Superior temporal gyrus (tissue), 1 donor: ENCODE results near the gene MINDY4.

ENCODE experiments used
- DNase-seq: peaks from one replicate; pipeline ENCODE4 v3.0.0-alpha.2; 2016; ENCODE audit errors: extremely low spot score

Gene MINDY4

GRCh38 chr7:30772984-30773383 is 1.8 kb downstream of the MINDY4 start:
- no peak for DNase-seq

DNA sequence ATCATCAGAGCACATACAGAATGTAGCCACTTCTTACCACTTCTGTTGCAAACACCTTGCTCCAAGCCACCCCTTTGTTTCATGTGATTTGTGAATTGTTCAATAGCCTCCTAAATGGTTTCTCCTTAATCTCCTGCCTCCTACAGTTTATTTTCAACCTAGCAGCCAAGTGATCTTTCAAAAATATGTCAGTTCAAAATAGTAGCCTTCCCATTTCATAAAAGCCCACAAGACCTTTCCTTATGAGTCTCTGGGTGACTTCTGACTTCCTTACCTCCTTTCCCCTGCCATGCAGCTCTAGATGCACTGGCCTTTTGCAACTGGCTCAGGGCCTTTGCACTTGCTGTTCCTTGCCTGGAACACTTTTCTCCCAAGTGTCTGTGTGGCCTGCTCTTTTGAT is 4.8 kb downstream of the MINDY4 start:
- no peak for DNase-seq

DNA sequence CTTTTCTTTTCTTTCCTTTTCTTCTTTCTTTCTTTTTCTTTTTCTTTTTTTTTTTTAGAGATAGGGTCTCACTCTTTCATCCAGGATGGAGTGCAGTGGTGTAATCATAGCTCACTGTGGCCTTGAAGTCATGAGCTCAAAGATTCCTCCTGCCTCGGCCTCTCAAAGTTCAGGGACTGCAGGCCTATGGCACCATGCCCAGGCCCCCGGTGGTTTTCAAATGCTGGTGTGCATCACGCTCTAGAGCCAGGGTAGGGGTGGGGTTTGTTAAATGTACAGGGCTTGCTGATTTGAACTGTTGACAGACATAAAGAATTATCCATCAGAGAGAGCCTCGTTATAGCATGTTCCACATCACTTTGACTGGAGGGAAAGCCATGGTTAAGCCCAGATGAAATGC is 5.8 kb downstream of the MINDY4 start:
- DNase-seq = no peak

- DNase-seq = peak; percentile 83
Observed at GRCh38 chr7:30778255-30779025, 7.2 kb downstream of the MINDY4 start.

DNA sequence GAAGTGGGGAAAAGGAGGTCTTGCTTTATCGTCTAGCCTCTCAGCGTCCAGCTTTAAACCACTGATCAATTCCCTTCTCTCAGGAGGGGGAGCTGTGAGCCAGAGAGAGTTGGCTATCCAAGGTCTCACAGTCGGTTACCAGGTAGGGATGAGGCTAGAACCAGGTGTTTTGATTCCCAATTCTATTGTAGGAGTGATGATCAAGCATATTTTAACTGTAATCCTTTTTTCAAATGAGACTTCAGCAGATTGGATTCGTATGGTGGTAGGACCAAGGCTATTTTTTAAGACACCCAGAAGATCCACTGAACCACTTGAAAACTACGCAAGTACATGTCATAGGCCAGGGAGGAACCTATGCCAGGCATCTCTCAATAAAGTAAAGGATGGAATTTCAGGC is 8.4 kb downstream of the MINDY4 start:
- no peak for DNase-seq

DNA sequence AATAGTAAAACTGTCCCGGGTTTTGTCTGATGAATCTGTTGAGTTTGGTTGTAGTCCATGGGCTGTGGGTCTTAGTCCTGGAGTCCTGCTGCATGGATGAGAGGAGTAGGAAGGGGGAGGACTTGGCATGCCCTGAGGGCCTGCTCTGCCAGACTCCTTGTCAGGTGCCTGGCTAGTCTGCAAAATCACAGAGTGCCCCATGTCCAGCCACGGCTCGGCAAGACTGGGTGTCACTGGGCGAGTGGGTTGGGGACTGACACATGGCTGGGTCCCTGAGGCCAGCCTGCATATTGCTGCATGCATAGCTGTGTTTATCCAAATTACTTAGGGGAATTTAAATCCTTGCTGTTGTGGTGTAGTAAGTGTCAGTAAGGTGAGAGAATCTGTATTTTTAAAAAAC is 9.7 kb downstream of the MINDY4 start:
- no peak for DNase-seq

DNA sequence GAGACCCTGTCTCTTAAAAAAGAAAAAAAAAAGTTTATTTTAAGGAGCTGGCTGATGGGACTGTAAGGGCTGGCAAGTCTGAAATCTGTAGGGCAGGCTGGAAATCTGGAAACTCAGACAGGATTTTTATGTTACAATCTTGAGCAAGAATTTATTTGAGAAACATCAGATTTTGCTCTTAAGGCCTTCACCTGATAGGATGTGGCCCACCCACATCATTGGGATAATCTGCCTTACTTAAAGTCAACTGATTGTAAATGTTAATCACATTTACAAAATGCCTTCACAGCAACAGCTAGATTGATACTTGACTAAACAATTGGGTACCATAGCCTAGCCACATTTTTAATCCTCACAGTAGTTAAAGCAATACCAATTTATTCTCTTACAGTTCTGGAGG is 11.5 kb downstream of the MINDY4 start:
- no peak for DNase-seq

DNA sequence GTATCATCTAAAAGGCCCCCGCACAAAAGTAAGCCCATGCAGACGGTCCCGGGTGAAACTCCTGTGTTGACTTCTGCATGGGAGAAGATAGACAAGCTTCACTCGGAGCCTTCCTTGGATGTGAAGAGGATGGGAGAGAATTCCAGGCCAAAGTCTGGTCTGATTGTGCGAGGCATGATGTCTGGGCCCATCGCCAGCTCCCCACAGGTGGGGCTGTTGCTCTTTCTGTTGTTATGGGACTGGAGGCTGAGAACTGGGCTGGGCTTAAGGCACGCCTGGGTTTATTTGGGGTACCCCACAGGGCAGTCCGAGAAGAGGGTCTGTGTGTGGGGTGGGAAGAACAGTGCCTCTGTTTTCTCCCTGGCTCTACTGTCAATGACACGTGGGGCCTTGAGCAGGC is 14.6 kb downstream of the MINDY4 start:
- DNase-seq = no peak

DNA sequence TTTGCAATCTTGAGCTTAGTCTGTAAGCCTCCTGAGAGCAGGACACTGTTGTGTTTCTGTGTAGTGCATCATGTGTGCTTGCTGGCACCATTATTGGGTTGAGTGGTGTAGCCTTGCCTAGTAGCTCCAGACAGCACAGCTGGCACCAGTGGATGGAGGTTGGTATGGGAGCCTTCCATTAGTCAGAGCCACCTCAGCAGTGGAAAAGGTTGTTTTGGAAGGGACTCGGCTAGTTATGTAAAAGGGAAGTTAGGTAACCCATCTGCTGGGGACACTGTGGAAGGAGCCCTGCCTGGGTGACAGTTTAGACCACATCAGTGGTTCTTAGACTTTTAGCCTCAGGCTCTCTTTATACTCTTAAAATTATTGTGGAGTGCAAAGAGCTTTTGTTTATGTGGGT is 16.3 kb downstream of the MINDY4 start:
- no peak for DNase-seq

- DNase-seq = no peak
Observed at GRCh38 chr7:30788640-30789333, 17.6 kb downstream of the MINDY4 start.

DNA sequence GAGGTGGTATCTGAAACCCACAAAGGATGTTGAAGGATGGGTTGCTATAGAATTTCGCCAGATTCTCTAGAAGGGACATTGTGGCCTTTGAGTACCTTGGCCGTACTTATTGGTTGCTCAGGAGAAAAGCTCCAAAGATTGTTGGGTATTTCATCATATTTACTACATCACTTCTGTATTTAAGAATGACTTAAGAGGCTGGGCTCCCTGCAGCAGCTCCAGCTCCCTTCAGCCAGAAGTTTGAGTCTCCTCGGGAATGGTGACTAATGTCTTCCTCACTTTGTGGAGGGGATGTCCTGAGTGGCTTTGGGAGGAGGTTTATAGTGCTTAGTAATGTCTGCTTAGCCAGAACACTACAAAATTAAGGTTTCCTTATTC is 18.1 kb downstream of the MINDY4 start:
- DNase-seq = no peak

DNA sequence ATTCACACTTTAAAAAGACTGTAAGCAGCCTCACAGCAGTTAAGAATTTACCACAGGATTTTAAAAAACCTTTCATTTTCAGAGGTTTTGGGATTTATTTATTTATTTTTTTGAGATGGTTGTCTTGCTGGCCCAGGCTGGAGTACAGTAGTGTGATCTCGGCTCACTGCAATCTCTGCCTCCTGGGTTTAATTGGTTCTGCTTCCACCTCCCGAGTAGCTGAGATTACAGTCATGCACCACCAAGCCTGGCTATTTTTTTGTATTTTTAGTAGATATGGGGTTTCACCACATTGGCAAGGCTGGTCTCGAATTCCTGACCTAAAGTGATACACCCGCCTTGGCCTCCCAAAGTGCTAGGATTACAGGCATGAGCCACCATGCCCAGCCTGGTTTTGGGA is 19.1 kb downstream of the MINDY4 start:
- DNase-seq = no peak

GRCh38 chr7:30791114-30791513 is 19.9 kb downstream of the MINDY4 start:
- no peak for DNase-seq

DNA sequence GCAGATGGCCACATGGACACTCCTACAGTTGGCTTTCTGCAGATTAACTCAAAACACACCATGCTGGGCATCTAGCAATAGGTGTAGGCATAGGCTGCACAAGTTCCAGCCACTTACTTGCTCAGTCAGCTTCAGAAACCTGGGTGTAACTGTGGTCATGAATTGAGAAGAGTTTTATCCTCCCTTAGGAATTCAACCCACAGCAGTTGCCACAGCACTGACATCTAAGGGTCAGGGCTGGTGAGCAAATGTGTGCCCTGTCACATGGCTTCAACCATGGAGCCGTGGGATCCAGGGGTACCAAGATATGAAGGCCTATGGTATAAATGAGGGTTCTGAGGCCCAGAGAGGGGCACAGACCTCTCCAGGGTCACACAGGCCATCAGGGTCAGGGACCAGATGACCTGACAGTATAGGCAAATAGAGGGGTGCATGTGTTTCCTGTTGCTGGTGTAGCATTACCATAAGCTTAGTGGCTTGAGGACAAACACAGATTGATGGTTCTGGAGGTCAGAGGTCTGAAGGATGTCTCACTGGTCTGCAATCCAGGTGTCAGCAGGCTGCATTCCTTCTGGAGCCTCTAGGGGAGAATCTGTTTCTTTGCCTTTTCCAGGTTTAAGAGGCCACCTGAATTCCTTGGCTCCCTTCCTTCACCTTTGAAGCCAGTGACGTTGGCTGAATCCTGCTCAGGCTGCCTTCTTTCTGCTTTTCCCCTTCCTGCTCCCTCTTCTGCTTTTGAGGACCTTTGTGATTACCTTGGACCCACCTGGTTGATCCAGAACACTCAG is 24.1 kb downstream of the MINDY4 start:
- no peak for DNase-seq

GRCh38 chr7:30796105-30796869 is 25.1 kb downstream of the MINDY4 start:
- DNase-seq = no peak

DNA sequence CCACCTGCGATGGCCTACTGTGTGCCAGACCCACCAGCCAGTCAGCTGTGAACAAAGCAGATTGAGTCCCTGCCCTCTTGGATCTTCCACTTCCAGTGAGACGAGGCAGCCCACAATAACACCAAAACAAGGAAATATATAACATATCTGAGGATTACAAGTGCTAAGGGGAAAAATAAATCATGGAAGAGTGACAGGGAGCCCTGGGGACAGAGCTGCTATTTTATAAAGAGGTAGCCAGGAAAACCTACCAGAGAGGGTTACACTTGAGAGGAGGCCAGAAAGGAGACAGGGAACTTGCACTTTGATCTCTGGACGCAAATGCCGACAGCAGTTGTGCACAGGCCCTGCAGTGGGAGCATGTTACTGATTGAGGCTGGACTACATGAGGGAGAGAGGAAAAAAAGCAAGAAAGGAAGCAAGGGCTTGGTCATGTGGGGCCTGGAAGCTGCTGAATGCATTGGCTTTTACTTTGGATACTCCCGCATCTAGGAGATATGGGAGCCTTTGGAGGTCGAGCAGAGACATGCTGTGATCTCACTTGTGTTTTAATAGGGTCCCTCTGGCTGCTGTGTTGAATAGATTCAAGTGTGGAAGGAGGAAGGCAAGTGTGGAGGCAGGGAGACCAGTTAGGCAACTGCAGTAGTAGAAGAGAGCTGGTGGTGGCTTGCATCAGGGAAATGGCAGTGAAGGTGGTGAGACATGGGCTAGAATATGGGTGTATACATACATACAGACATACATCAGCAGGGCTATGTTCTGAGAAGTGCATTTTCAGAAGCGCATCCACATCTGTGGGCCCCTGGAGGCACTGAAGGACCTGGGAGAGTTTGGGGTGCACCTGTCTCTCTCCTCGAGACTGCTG is 26.2 kb downstream of the MINDY4 start:
- DNase-seq = no peak

DNA sequence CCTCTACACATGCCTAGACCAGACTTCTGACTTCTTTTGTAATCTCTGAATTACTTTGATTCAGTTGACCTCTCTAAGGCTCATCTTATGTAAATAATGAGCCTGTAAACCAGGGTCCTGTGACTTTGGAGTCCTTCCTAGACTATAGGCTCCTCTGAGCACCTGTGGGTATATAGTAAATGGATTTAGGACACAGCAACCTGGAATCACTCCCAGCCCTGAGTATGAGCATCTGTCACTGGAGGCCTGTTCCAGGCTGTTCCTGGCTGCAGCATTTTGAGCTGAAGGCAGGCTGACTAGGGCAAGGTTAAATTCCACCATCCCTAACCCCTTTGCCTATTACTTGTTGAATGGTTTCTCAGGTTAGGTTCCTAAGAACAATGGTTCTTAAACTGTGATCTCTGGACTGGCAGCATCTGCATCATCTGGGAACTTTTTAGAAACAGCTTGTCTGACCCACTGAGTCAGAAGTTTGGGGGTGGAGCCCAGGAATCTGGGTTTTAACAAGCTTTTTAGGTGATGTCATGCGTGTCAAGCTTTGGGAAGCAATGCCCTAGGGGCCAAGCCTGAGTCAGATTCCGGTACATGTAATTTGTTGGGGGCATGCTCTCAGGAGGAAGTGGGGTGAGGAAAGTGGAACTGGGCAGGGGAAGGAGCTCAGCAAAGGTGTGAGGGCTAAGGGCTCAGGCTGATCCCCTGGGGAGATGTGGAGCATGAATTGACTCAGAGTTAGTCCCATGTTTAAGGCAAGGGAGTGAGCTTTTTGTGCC is 28.2 kb downstream of the MINDY4 start:
- no peak for DNase-seq

- DNase-seq = no peak
Observed at GRCh38 chr7:30799976-30800661, 28.9 kb downstream of the MINDY4 start.

DNA sequence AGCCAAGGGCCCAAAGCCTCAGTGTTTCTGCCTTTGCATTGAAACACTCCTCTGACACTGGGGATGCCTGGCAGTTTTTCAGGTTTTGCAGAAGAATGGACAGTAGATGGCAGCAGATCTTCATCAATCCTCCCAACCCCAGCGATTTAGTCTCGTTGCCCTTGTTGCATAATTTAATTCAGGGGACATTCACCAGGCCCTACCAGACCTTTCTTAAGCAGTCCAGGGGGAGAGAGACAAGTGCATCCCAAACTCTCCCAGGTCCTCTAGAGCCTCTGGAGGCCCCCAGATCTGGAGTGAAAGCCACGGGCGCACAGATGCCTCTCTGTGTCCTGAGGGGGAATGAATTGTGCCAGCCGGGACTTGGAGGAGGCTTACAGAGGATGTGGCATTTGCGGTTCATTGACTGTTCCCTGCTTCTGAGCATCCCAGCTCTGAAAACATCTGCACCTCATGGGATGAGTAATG is 29.6 kb downstream of the MINDY4 start:
- DNase-seq = peak; percentile 96

DNA sequence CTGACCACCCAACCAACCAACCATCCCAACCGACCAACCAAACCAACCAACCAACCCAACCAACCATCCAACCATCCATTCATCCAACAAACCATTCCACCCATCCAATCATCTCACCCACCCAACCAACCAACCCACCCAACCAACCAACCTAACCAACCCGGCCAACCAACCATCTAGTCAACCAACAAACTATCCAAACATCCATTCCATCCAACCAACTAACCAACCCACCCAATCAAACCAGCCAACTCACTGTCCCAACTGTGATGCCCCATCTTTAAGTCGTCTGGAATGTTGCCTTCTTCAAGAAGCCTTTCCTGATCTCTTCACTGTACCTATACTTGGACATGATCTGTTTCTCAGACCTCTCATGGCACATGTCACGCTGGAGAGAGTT is 31.6 kb downstream of the MINDY4 start:
- no peak for DNase-seq
